ENCODE results near the gene NEO1.

The NEO1 gene

DNA sequence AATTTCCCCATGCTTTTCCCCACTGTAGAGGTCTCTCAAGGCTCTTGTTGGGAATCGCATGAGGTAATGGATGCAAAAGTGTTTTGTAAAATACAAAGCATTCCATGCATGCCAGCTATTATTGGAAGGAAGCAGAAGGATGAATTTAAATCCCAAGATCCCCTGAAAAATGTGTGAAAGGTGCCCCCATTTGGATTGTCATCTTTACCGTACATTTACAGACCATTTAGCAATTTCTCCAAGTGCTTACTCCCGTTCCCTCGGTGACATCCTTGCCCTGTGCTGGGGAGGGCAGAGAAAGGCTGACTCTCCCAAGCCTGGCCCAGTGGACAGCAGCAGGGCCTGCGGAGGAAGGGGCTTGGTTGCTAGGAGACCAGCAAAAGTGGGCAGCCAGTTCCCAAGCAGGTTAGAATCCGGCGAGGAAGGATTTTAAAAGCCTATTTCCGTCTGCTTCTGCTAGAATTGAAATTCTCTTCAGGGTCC is 31.1 kb upstream of the NEO1 start:
- H2BK120ac ChIP-seq (ENCODE audit: low read depth, low read length) = no peak overlapping the region
- H2BK12ac ChIP-seq (ENCODE audit: low read length in 2 of 2) = peak overlapping the region; percentile 84 to 98
- no peak overlapping the region for H3K4ac ChIP-seq (ENCODE audit: low read depth in 1 of 2, low read length in 2 of 2)
- H4K8ac ChIP-seq (ENCODE audit: low read length) = peak overlapping the region; percentile 81
- no peak overlapping the region for H2BK5ac ChIP-seq (ENCODE audit: low read depth, low read length, poor library complexity, severe bottlenecking)
- H3K27me3 ChIP-seq (ENCODE audit: control insufficient read depth in 1 of 2, insufficient read depth in 1 of 2, low read length in 2 of 2) = peaks cover 0 to 16% of the 10 kb centered on the region in 2 experiments
- no peak overlapping the region for H2BK15ac ChIP-seq (ENCODE audit: low read depth, poor library complexity, severe bottlenecking)
- H3K9me3 ChIP-seq (ENCODE audit: control insufficient read depth, low read length) = no peaks in the 10 kb centered on the region
- H4K91ac ChIP-seq (ENCODE audit: low read length) = no peak overlapping the region
- H3K4me3 ChIP-seq (ENCODE audit: insufficient read depth in 1 of 2, low read depth in 1 of 2, low read length in 2 of 2) = no peak overlapping the region
- peaks cover 2% of the 10 kb centered on the region for H3K4me1 ChIP-seq (ENCODE audit: control insufficient read depth, insufficient read depth, low read depth, low read length)
- no peaks in the 10 kb centered on the region for H3K36me3 ChIP-seq (ENCODE audit: control insufficient read depth in 1 of 2, insufficient read depth in 2 of 2, low read depth in 1 of 2, low read length in 2 of 2)
- no peak overlapping the region for H3K4me2 ChIP-seq (ENCODE audit: low read length, poor library complexity, severe bottlenecking)
- H2AK5ac ChIP-seq (ENCODE audit: low read length, severe bottlenecking) = no peak overlapping the region
- H2AFZ ChIP-seq (ENCODE audit: low read depth, low read length) = peak overlapping the region; percentile 63
- 17% methylated on average over 4 of the region's 8 CpGs for WGBS
- peak; percentile 11 for DNase-seq
- H3K27ac ChIP-seq (ENCODE audit: low read length, poor library complexity, severe bottlenecking) = no peak overlapping the region
- H3K79me1 ChIP-seq (replicated peaks; ENCODE audit: low read length, poor library complexity, severe bottlenecking) = no peaks in the 10 kb centered on the region
- peak overlapping the region in 1 of 2 experiments; percentile 90 for H3K18ac ChIP-seq (ENCODE audit: low read depth in 1 of 2, low read length in 2 of 2)
- no peak overlapping the region for H3K9ac ChIP-seq (ENCODE audit: low read length)
- H3K23ac ChIP-seq (ENCODE audit: low read length in 2 of 2) = no peak overlapping the region
- peak overlapping the region in 1 of 2 experiments; percentile 45 for H3K14ac ChIP-seq (ENCODE audit: low read length in 2 of 2)

- WGBS = 6% methylated on average over 4 of the region's 5 CpGs
These were observed 30.1 kb upstream of the NEO1 start for GRCh38 chr15:73022161-73022560.

DNA sequence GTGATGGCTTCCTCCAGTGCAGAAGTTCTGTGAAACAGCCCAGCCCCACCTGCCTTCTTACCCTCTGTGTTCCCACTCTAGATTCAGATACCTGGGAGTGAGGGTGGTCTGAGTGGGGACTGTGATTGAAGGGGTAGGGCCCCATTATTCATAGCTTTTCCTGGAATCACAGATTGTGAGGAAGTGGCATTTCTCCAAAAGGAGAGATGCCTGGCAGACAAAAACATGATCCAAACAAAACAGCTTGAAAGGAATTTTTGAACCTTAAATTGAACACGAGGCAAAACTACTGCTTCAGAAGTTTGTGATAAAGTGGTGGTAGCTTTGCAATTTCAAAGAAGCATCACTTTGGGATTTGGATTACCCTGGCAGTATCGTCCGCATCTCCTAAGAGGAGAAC is 29.2 kb upstream of the NEO1 start:
- Histone ChIP-seq H3K4me2 (ENCODE audit: low read length, poor library complexity, severe bottlenecking) (no peak overlapping the region), H3K14ac (ENCODE audit: low read length in 2 of 2) (no peak overlapping the region), H4K8ac (ENCODE audit: low read length) (no peak overlapping the region), H3K9ac (ENCODE audit: low read length) (no peak overlapping the region), H3K23ac (ENCODE audit: low read length in 2 of 2) (no peak overlapping the region), H2AFZ (ENCODE audit: low read depth, low read length) (no peak overlapping the region), H3K36me3 (ENCODE audit: control insufficient read depth in 1 of 2, insufficient read depth in 2 of 2, low read depth in 1 of 2, low read length in 2 of 2) (no peaks in the 10 kb centered on the region), H3K27me3 (ENCODE audit: control insufficient read depth in 1 of 2, insufficient read depth in 1 of 2, low read length in 2 of 2) (peaks cover 0 to 22% of the 10 kb centered on the region in 2 experiments), H2AK5ac (ENCODE audit: low read length, severe bottlenecking) (no peak overlapping the region), H2BK15ac (ENCODE audit: low read depth, poor library complexity, severe bottlenecking) (no peak overlapping the region), H2BK5ac (ENCODE audit: low read depth, low read length, poor library complexity, severe bottlenecking) (no peak overlapping the region), H3K4me1 (ENCODE audit: control insufficient read depth, insufficient read depth, low read depth, low read length) (peaks cover 2% of the 10 kb centered on the region), H3K9me3 (ENCODE audit: control insufficient read depth, low read length) (no peaks in the 10 kb centered on the region), H2BK12ac (ENCODE audit: low read length in 2 of 2) (peak overlapping the region in 1 of 2 experiments; percentile 28), H3K79me1 (replicated peaks; ENCODE audit: low read length, poor library complexity, severe bottlenecking) (no peaks in the 10 kb centered on the region), H2BK120ac (ENCODE audit: low read depth, low read length) (peak overlapping the region; percentile 15), H4K91ac (ENCODE audit: low read length) (no peak overlapping the region), H3K4me3 (ENCODE audit: insufficient read depth in 1 of 2, low read depth in 1 of 2, low read length in 2 of 2) (no peak overlapping the region), H3K4ac (ENCODE audit: low read depth in 1 of 2, low read length in 2 of 2) (no peak overlapping the region), H3K18ac (ENCODE audit: low read depth in 1 of 2, low read length in 2 of 2) (peak overlapping the region in 1 of 2 experiments; percentile 44), H3K27ac (ENCODE audit: low read length, poor library complexity, severe bottlenecking) (no peak overlapping the region)
- WGBS = 85% methylated on average over 3 of the region's 3 CpGs
- no peak for DNase-seq

More at GRCh38 chr15:73022161-73022560, 30.1 kb upstream of the NEO1 start:
- H3K4me3 ChIP-seq (ENCODE audit: insufficient read depth in 1 of 2, low read depth in 1 of 2, low read length in 2 of 2) = no peak overlapping the region
- H3K4me2 ChIP-seq (ENCODE audit: low read length, poor library complexity, severe bottlenecking) = no peak overlapping the region
- no peak overlapping the region for H2BK15ac ChIP-seq (ENCODE audit: low read depth, poor library complexity, severe bottlenecking)
- H3K18ac ChIP-seq (ENCODE audit: low read depth in 1 of 2, low read length in 2 of 2) = no peak overlapping the region
- no peak overlapping the region for H2AFZ ChIP-seq (ENCODE audit: low read depth, low read length)
- no peak overlapping the region for H2BK120ac ChIP-seq (ENCODE audit: low read depth, low read length)
- H4K8ac ChIP-seq (ENCODE audit: low read length) = no peak overlapping the region
- no peak overlapping the region for H2AK5ac ChIP-seq (ENCODE audit: low read length, severe bottlenecking)
- H3K9ac ChIP-seq (ENCODE audit: low read length) = no peak overlapping the region
- peaks cover 0 to 22% of the 10 kb centered on the region in 2 experiments for H3K27me3 ChIP-seq (ENCODE audit: control insufficient read depth in 1 of 2, insufficient read depth in 1 of 2, low read length in 2 of 2)
- H3K79me1 ChIP-seq (replicated peaks; ENCODE audit: low read length, poor library complexity, severe bottlenecking) = no peaks in the 10 kb centered on the region
- H3K4me1 ChIP-seq (ENCODE audit: control insufficient read depth, insufficient read depth, low read depth, low read length) = peaks cover 2% of the 10 kb centered on the region
- H3K14ac ChIP-seq (ENCODE audit: low read length in 2 of 2) = no peak overlapping the region
- H3K27ac ChIP-seq (ENCODE audit: low read length, poor library complexity, severe bottlenecking) = no peak overlapping the region
- no peak overlapping the region for H2BK5ac ChIP-seq (ENCODE audit: low read depth, low read length, poor library complexity, severe bottlenecking)
- H2BK12ac ChIP-seq (ENCODE audit: low read length in 2 of 2) = no peak overlapping the region
- DNase-seq = peak; percentile 62
- H3K23ac ChIP-seq (ENCODE audit: low read length in 2 of 2) = no peak overlapping the region
- no peak overlapping the region for H3K4ac ChIP-seq (ENCODE audit: low read depth in 1 of 2, low read length in 2 of 2)
- H3K9me3 ChIP-seq (ENCODE audit: control insufficient read depth, low read length) = no peaks in the 10 kb centered on the region
- H3K36me3 ChIP-seq (ENCODE audit: control insufficient read depth in 1 of 2, insufficient read depth in 2 of 2, low read depth in 1 of 2, low read length in 2 of 2) = no peaks in the 10 kb centered on the region
- no peak overlapping the region for H4K91ac ChIP-seq (ENCODE audit: low read length)

DNA sequence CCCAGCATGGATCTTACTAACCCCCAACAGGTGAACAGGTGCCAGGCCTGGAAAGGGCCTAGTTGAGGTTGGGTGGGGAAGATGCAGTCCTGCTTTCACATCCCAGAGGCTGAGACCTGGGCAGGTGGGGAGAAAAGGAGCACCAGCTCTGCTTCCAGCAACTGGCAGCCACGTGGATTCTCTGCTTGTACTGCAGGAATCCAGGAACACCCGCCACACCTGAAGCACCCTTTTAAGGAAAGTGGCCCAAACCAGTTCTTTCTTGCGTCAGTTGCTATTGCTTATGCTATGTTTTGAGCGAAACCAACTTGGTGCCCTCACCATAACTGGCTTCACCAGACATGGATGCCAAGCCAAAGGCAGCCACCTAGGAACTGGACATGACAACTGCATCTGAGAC is 28.1 kb upstream of the NEO1 start:
- Histone ChIP-seq H4K8ac (ENCODE audit: low read length) (no peak overlapping the region), H2BK5ac (ENCODE audit: low read depth, low read length, poor library complexity, severe bottlenecking) (no peak overlapping the region), H2AK5ac (ENCODE audit: low read length, severe bottlenecking) (no peak overlapping the region), H3K14ac (ENCODE audit: low read length in 2 of 2) (no peak overlapping the region), H2AFZ (ENCODE audit: low read depth, low read length) (no peak overlapping the region), H3K4me2 (ENCODE audit: low read length, poor library complexity, severe bottlenecking) (no peak overlapping the region), H3K4me3 (ENCODE audit: insufficient read depth in 1 of 2, low read depth in 1 of 2, low read length in 2 of 2) (no peak overlapping the region), H2BK12ac (ENCODE audit: low read length in 2 of 2) (no peak overlapping the region), H3K18ac (ENCODE audit: low read depth in 1 of 2, low read length in 2 of 2) (no peak overlapping the region), H3K4ac (ENCODE audit: low read depth in 1 of 2, low read length in 2 of 2) (no peak overlapping the region), H3K4me1 (ENCODE audit: control insufficient read depth, insufficient read depth, low read depth, low read length) (peaks cover 2% of the 10 kb centered on the region), H3K27me3 (ENCODE audit: control insufficient read depth in 1 of 2, insufficient read depth in 1 of 2, low read length in 2 of 2) (peaks cover 0 to 28% of the 10 kb centered on the region in 2 experiments), H2BK120ac (ENCODE audit: low read depth, low read length) (no peak overlapping the region), H3K9me3 (ENCODE audit: control insufficient read depth, low read length) (no peaks in the 10 kb centered on the region), H3K23ac (ENCODE audit: low read length in 2 of 2) (no peak overlapping the region), H3K36me3 (ENCODE audit: control insufficient read depth in 1 of 2, insufficient read depth in 2 of 2, low read depth in 1 of 2, low read length in 2 of 2) (no peaks in the 10 kb centered on the region), H2BK15ac (ENCODE audit: low read depth, poor library complexity, severe bottlenecking) (peak overlapping the region; percentile 26), H3K79me1 (replicated peaks; ENCODE audit: low read length, poor library complexity, severe bottlenecking) (no peaks in the 10 kb centered on the region), H4K91ac (ENCODE audit: low read length) (no peak overlapping the region), H3K27ac (ENCODE audit: low read length, poor library complexity, severe bottlenecking) (no peak overlapping the region), H3K9ac (ENCODE audit: low read length) (no peak overlapping the region)
- 95% methylated on average over 4 of the region's 4 CpGs for WGBS
- no peak for DNase-seq
